Panc1 (cell line): Measurements from ENCODE around the gene YES1. TPM values are rescaled to one million over a fixed set of nuclear protein-coding genes. Genes with fewer than 3 reads are reported as not detected.

Experiments
- ATAC-seq: fragments of 200-7000 bp; cut with Tn5 transposase; 2 replicates; pipeline ENCODE4 v1.9.1; 2020; ENCODE audit warnings: mild to moderate bottlenecking, moderate library complexity
- BruUV-seq: library from RNA; stranded (reverse); fragments of 400-500 nt; replicated peaks from 2 replicates; lab custom pipeline; 2021; lab: Mats Ljungman, UMichigan
- CTCF ChIA-PET: fragments of 300-600 bp; sonication (Branson Sonifier 250); formaldehyde crosslinking; loops from one replicate; lab custom pipeline; 2022; ENCODE audit warnings: antibody characterized with exemption; lab: Charles Lee
- POLR2A ChIA-PET: fragments of 300-600 bp; sonication (Branson Sonifier 250); formaldehyde crosslinking; loops from one replicate; lab custom pipeline; 2022; ENCODE audit warnings: antibody characterized with exemption; lab: Charles Lee
- DNase-seq: peaks from one replicate; pipeline ENCODE4 v3.0.0-alpha.2; 2010; ENCODE audit warnings: low read depth, low spot score
- H3K27ac ChIP-seq: 2 replicates; pipeline ENCODE4 v1.5.1; 2011; ENCODE audit warnings: mild to moderate bottlenecking, low read length, inconsistent platforms
- H3K27me3 ChIP-seq: fragments of 200-500 bp; sonication (Bioruptor generic); 2 replicates; pipeline ENCODE4 v1.6.0; 2014; ENCODE audit warnings: low read length, inconsistent platforms; ENCODE audit not compliant: control insufficient read depth, insufficient read depth
- H3K36me3 ChIP-seq: fragments of 200-500 bp; sonication (Bioruptor generic); 2 replicates; pipeline ENCODE4 v1.5.1; 2014; ENCODE audit warnings: inconsistent platforms, mild to moderate bottlenecking, low read length, moderate library complexity; ENCODE audit not compliant: control insufficient read depth, insufficient read depth
- H3K4me1 ChIP-seq: 2 replicates; pipeline ENCODE4 v1.5.1; 2011; ENCODE audit warnings: inconsistent platforms, mild to moderate bottlenecking, low read length, moderate library complexity; ENCODE audit not compliant: control insufficient read depth, insufficient read depth
- H3K4me3 ChIP-seq, 2 experiments: 2 replicates each; pipeline ENCODE4 v1.5.1; 2011 to 2012; ENCODE audit warnings: low read depth in 2 of 2, low read length in 2 of 2, mild to moderate bottlenecking in 2 of 2, inconsistent platforms in 1 of 2, moderate library complexity in 1 of 2
- H3K9me3 ChIP-seq: fragments of 200-500 bp; sonication (Bioruptor generic); 2 replicates; pipeline ENCODE4 v1.5.1; 2014; ENCODE audit warnings: low read depth, mild to moderate bottlenecking, inconsistent platforms, low read length, moderate library complexity; ENCODE audit not compliant: control insufficient read depth, insufficient read depth
- CTCF ChIP-seq: fragments of 450-650 bp; IDR thresholded peaks from 2 replicates; pipeline ENCODE4 v1.5.1; 2017; ENCODE audit warnings: mild to moderate bottlenecking
- POLR2AphosphoS5 ChIP-seq: IDR thresholded peaks from 2 replicates; pipeline ENCODE4 v1.6.1; 2012; ENCODE audit warnings: mild to moderate bottlenecking, low read depth, low read length, moderate library complexity
- REST ChIP-seq, 2 experiments: IDR thresholded peaks; 2 replicates each; pipeline ENCODE4 v1.6.1; 2011 to 2012; ENCODE audit warnings: low read depth in 2 of 2, control low read depth in 1 of 2, low read length in 1 of 2, mild to moderate bottlenecking in 1 of 2, moderate library complexity in 1 of 2; ENCODE audit not compliant: insufficient read depth in 1 of 2
- SIN3A ChIP-seq: IDR thresholded peaks from 2 replicates; pipeline ENCODE4 v1.6.1; 2012; ENCODE audit warnings: low read depth, mild to moderate bottlenecking, low read length, moderate library complexity, borderline replicate concordance; ENCODE audit not compliant: insufficient read depth
- TCF7L2 ChIP-seq: IDR thresholded peaks from 2 replicates; pipeline ENCODE4 v1.6.1; 2011; ENCODE audit warnings: mild to moderate bottlenecking, low read depth, low read length, inconsistent platforms
- in situ Hi-C: cut with HindIII; loops from 2 replicates; pipeline ENCODE4 v1.10.0; 2016; ENCODE audit warnings: low sequenced_read_pairs, low pct_unique_long_range_greater_than_20kb
- intact Hi-C: fragments of 100-400 bp; cut with micrococcal nuclease; formaldehyde crosslinking; loops from one replicate; pipeline ENCODE4 v1.10.0; 2022; ENCODE audit not compliant: unreplicated experiment
- total RNA-seq: library from RNA; stranded (reverse); gene quantifications from one replicate; pipeline ENCODE4 v1.2.1, GENCODE V29; 2021; ENCODE audit not compliant: unreplicated experiment

Gene YES1
- total RNA-seq, 1 experiment from 2014 or later: 91.6 TPM

GRCh38 chr18:750456-750855 is 61.6 kb downstream of the YES1 start:
- DNase-seq (no peak), ATAC-seq (no peak)
- CTCF ChIA-PET: no interaction called here
- Histone ChIP-seq H3K36me3 (peaks cover 12% of the 10 kb centered on the region), H3K4me1 (no peaks in the 10 kb centered on the region), H3K4me3 (no peak overlapping the region), H3K27ac (no peak overlapping the region), H3K9me3 (no peaks in the 10 kb centered on the region), H3K27me3 (no peaks in the 10 kb centered on the region)
- intact Hi-C loops (no loop called here), in situ Hi-C loops (no loop called here)
- no peak for TF ChIP-seq TCF7L2
- no peak for TF ChIP-seq REST (IDR thresholded peaks at IDR 0.05; ENCODE audit: insufficient read depth in 1 of 2, low read depth in 2 of 2, low read length in 1 of 2)
- TF ChIP-seq CTCF: no peak
- TF ChIP-seq POLR2AphosphoS5: no peak
- POLR2A ChIA-PET: no interaction called here
- no TSS peak for BruUV-seq

- intact Hi-C loops (no loop called here), in situ Hi-C loops (no loop called here)
- no peak overlapping the region for H3K27ac ChIP-seq
- ChIA-PET CTCF (no interaction called here), POLR2A (no interaction called here)
- ATAC-seq (no peak), DNase-seq (no peak)
- no TSS peak for BruUV-seq
- H3K4me3 ChIP-seq: no peak overlapping the region
- no peak for TF ChIP-seq REST (IDR thresholded peaks at IDR 0.05; ENCODE audit: insufficient read depth in 1 of 2, low read depth in 2 of 2, low read length in 1 of 2)
- no peak for TF ChIP-seq SIN3A
- no peak for TF ChIP-seq TCF7L2
- no peak for TF ChIP-seq CTCF
- no peak for TF ChIP-seq POLR2AphosphoS5
- peaks cover 21% of the 10 kb centered on the region for H3K36me3 ChIP-seq
- no peaks in the 10 kb centered on the region for H3K27me3 ChIP-seq
- H3K4me1 ChIP-seq: no peaks in the 10 kb centered on the region
- H3K9me3 ChIP-seq: no peaks in the 10 kb centered on the region
These were observed 67.0 kb downstream of the YES1 start for GRCh38 chr18:744832-745597.
